ENCODE results near the gene GGN. TPM values are rescaled to one million over a fixed set of nuclear protein-coding genes. Genes with fewer than 3 reads are reported as not detected.

Gene GGN
- total and polyA plus RNA-seq, 2 of the 13 experiments (the other 11 are each of a cell fraction or from before 2014, with no cell fraction given): not detected

DNA sequence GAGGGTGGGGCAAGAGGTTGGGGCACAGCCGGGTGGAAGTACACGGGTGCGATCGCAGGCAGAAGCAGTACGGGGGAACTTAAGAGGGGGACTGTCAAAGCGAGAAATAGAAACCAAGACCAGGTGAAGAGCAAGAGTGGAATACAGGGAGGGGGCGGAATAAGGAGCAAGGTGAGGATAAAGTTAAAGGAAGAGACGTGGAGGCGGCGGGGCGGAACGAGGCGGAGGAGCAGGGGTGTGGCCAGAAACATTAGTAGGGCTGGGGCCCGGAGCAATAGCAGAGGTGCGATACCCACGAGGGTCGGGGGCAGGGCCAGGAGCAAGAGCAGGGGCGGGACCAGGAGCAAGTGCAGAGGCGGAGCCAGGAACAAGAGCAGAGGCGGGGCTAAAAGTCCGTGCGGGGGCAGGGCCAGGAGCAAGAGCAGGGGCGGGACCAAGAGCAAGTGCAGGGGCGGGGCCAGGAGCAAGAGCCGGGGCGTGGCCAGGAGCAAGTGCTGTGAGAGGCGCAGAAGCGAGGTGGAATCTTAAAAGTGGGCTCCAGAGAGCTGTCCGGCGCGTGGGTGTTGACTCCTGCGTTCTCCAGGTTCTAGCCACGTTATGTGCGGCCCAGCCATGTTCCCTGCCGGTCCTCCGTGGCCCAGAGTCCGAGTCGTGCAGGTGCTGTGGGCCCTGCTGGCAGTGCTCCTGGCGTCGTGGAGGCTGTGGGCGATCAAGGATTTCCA, 51.0 kb downstream of the GGN start (continued):
- TF ChIP-seq, protein P1, sequence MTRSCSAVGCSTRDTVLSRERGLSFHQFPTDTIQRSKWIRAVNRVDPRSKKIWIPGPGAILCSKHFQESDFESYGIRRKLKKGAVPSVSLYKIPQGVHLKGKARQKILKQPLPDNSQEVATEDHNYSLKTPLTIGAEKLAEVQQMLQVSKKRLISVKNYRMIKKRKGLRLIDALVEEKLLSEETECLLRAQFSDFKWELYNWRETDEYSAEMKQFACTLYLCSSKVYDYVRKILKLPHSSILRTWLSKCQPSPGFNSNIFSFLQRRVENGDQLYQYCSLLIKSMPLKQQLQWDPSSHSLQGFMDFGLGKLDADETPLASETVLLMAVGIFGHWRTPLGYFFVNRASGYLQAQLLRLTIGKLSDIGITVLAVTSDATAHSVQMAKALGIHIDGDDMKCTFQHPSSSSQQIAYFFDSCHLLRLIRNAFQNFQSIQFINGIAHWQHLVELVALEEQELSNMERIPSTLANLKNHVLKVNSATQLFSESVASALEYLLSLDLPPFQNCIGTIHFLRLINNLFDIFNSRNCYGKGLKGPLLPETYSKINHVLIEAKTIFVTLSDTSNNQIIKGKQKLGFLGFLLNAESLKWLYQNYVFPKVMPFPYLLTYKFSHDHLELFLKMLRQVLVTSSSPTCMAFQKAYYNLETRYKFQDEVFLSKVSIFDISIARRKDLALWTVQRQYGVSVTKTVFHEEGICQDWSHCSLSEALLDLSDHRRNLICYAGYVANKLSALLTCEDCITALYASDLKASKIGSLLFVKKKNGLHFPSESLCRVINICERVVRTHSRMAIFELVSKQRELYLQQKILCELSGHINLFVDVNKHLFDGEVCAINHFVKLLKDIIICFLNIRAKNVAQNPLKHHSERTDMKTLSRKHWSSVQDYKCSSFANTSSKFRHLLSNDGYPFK (CRISPR knock-in tag; IDR thresholded peaks at IDR 0.05; ENCODE audit: borderline replicate concordance): peak; percentile 29; the same call in 1 of the 2 replicates
- TF ChIP-seq ZNF430 (CRISPR knock-in tag; IDR thresholded peaks at IDR 0.05) (peak; percentile 40; the same call in 1 of the 2 replicates), KLF16 (CRISPR knock-in tag; IDR thresholded peaks at IDR 0.05) (no peak), ZFY (CRISPR knock-in tag; IDR thresholded peaks at IDR 0.05) (0 out of 2 replicates have a peak, but pooled peaks have one; percentile 17), CSRNP1 (CRISPR knock-in tag; IDR thresholded peaks at IDR 0.05) (peak; percentile 91), CAMTA2 (CRISPR knock-in tag; IDR thresholded peaks at IDR 0.05; ENCODE audit: borderline replicate concordance) (no peak), MED13 (CRISPR knock-in tag; IDR thresholded peaks at IDR 0.05) (no peak), ZEB1 (IDR thresholded peaks at IDR 0.05; ENCODE audit: insufficient replicate concordance, low read depth) (peak; percentile 41), ZNF768 (CRISPR knock-in tag; IDR thresholded peaks at IDR 0.05) (peak; percentile 44; the same call in 1 of the 2 replicates), ERF (CRISPR knock-in tag; IDR thresholded peaks at IDR 0.05) (peak; percentile 53; the same call in 1 of the 2 replicates), ZNF292 (CRISPR knock-in tag; IDR thresholded peaks at IDR 0.05; ENCODE audit: borderline replicate concordance, low read depth) (peak; percentile 21; the same call in 1 of the 2 replicates), IKZF5 (CRISPR knock-in tag; IDR thresholded peaks at IDR 0.05) (0 out of 2 replicates have a peak, but pooled peaks have one; percentile 15), ZNF782 (CRISPR knock-in tag; IDR thresholded peaks at IDR 0.05; ENCODE audit: borderline replicate concordance) (no peak), MXI1 (IDR thresholded peaks at IDR 0.05; ENCODE audit: borderline replicate concordance, low read depth, low read length) (peak; percentile 73; the same call in 1 of the 3 replicates), KMT2B (CRISPR knock-in tag; IDR thresholded peaks at IDR 0.05) (no peak), ZNF841 (CRISPR knock-in tag; IDR thresholded peaks at IDR 0.05; ENCODE audit: borderline replicate concordance) (no peak), KLF13 (CRISPR knock-in tag; IDR thresholded peaks at IDR 0.05) (0 out of 2 replicates have a peak, but pooled peaks have one; percentile 36), HDAC2 (CRISPR knock-in tag; IDR thresholded peaks at IDR 0.05) (0 out of 2 replicates have a peak, but pooled peaks have one; percentile 20), ZSCAN25 (CRISPR knock-in tag; IDR thresholded peaks at IDR 0.05) (0 out of 2 replicates have a peak, but pooled peaks have one; percentile 47), ZNF567 (CRISPR knock-in tag; IDR thresholded peaks at IDR 0.05; ENCODE audit: borderline replicate concordance) (peak; percentile 12; the same call in 1 of the 2 replicates), ZIK1 (CRISPR knock-in tag; IDR thresholded peaks at IDR 0.05; ENCODE audit: borderline replicate concordance, low read depth) (0 out of 2 replicates have a peak, but pooled peaks have one; percentile 61)
- TF ChIP-seq, protein P2, sequence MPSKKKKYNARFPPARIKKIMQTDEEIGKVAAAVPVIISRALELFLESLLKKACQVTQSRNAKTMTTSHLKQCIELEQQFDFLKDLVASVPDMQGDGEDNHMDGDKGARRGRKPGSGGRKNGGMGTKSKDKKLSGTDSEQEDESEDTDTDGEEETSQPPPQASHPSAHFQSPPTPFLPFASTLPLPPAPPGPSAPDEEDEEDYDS (CRISPR knock-in tag; IDR thresholded peaks at IDR 0.05): peak; percentile 37; the same call in 1 of the 2 replicates
